ENCODE measurements around the gene SPC25. TPM values are rescaled to one million over a fixed set of nuclear protein-coding genes. Genes with fewer than 3 reads are reported as not detected.

The SPC25 gene
- total and polyA plus RNA-seq, 9 of the 15 experiments (the other 6 are each of a cell fraction or from before 2014, with no cell fraction given), result 44.8 to 100 (median 75.0) TPM

DNA sequence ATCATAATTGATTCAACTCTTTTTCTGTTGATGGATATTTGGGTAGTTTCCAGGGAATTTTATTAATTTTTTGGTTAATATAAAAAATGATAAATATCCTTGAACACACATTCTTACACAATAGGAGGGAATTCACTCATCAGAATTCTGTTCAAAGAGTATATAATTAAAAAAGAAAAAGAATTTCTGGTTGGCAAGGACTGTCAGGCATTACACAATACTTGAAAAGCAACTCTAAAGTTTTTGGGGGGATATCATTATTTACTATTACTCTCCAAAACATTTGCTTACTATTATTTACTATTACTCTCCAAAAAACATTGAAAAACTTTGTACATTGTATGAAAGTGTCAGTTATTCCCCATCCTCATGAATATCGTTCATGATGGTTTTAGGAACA is 48.8 kb upstream of the SPC25 start:
- Histone ChIP-seq H3K36me3 (ENCODE audit: control insufficient read depth, insufficient read depth, low read length) (no peaks in the 10 kb centered on the region; the same call in 2 of the 3 replicates), H3K27me3 (ENCODE audit: control insufficient read depth in 2 of 2, insufficient read depth in 2 of 2, low read length in 2 of 2) (no peaks in the 10 kb centered on the region), H3K9ac (ENCODE audit: insufficient read depth in 1 of 2, low read depth in 2 of 2, low read length in 2 of 2) (no peak overlapping the region), H3K4me2 (ENCODE audit: insufficient read depth, low read length) (no peak overlapping the region), H3K9me1 (ENCODE audit: control insufficient read depth, insufficient read depth, low read length) (no peaks in the 10 kb centered on the region), H3K9me3 (replicated peaks; ENCODE audit: control insufficient read depth, insufficient read depth, low read depth, low read length) (no peaks in the 10 kb centered on the region), H3K79me2 (ENCODE audit: control insufficient read depth, insufficient read depth, low read length) (no peaks in the 10 kb centered on the region), H2AFZ (ENCODE audit: low read depth, low read length) (no peak overlapping the region), H3K4me1 (replicated peaks in 1 of 2; ENCODE audit: control insufficient read depth in 2 of 2, insufficient read depth in 2 of 2, low read length in 2 of 2) (peaks cover 5 to 77% of the 10 kb centered on the region in 2 experiments), H3K27ac (ENCODE audit: extremely low read depth, low read depth, low read length) (no peak overlapping the region), H3K4me3 (no peak overlapping the region), H4K20me1 (replicated peaks; ENCODE audit: control insufficient read depth, insufficient read depth, low read length) (no peaks in the 10 kb centered on the region)
- 97% methylated on average over 1 of the region's 1 CpG for WGBS (ENCODE audit: insufficient coverage, low coverage, missing lambda C conversion rate)
- DNase-seq (ENCODE audit: extremely low read depth in 1 of 4, low spot score in 3 of 4) (no peak), ATAC-seq (no peak), FAIRE-seq (no peak)
- intact Hi-C loops (cut with micrococcal nuclease) (loop anchor here (5.0 kb wide), 2 partner anchors 87 to 592 kb away; no protein-coding TSS in a partner anchor), in situ Hi-C loops (cut with MboI) (no loop called here)
- ChIA-PET CTCF (ENCODE audit: low intra/inter-chr PET ratio) (no interaction called here), POLR2A (no interaction called here)
- TF ChIP-seq KLF1 (tag; IDR thresholded peaks at IDR 0.05) (no peak), CEBPG (CRISPR knock-in tag; IDR thresholded peaks at IDR 0.05) (no peak), CEBPG (tag; conservative IDR thresholded peaks at IDR 0.05 in 1 of 2, IDR thresholded peaks at IDR 0.05 in 1 of 2) (peak; percentile 32 to 55; a peak in 2 of 4 replicates), SRSF3 (IDR thresholded peaks at IDR 0.05; ENCODE audit: insufficient read depth, low read length) (no peak), CEBPB (tag; IDR thresholded peaks at IDR 0.05) (peak; percentile 67), GABPB2 (CRISPR knock-in tag; conservative IDR thresholded peaks at IDR 0.05) (no peak)
- no TSS peak for BruUV-seq (replicated peaks)

Data from K562 (cell line).